ENCODE data around the gene SECISBP2. TPM values are rescaled to one million over a fixed set of nuclear protein-coding genes. Genes with fewer than 3 reads are reported as not detected.
A peak's percentile ranks its signal among the peaks of the same experiment; 100 is the strongest.
"Not testable (repeated sequence)": the region's sequence is repeated elsewhere in the genome, so short reads cannot be mapped to it uniquely, and the experiment has no call there.

The SECISBP2 gene
- polyA plus RNA-seq, 4 donors = 57.3 to 89.8 (median 71.3) TPM

- DNase-seq (ENCODE audit: low read depth in 4 of 4, low spot score in 3 of 4) = no peak
Measured at GRCh38 chr9:89309608-89310474, 8.5 kb upstream of the SECISBP2 start.

DNA sequence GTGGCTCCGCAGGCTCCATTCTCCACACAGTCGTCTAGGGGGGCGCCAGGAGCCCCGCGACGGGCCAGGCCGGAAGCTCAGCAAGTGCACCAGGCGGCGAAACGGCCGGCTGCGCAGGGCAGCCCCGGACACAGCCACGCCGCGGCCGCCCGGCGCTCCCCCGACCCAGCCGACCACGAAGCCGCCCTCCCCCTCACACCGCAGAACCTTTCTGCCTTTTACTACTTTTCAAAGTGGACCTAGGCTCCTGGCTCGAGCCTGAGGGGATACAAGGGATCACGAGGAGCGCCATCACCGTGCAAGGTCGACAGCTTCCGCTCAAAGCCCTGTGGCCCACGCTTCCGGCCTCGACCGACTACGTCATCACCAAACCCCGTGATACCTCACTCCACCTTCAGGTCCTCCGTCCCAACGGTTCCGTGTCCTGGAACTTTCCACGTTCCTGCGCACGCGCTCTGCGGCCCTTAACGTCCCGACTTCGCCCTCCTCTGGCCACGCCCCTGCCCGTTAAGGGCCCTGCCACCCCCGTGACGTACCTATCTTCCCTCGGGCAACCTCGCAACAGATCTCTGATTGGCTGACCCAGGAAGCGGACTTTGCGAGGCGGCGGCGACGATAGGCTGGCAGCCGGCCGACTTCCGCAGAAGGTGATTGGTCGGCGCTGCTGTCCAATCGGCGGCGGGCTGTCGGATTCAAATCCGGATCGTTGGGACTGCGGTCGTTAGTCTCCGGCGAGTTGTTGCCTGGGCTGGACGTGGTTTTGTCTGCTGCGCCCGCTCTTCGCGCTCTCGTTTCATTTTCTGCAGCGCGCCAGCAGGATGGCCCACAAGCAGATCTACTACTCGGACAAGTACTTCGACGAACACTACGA, 7.6 kb upstream of the SECISBP2 start, which contains the start of gene CKS2:
Gene CKS2 (plus strand): TSS at position 721 of the 871 bp plus-strand sequence. CDS start 98 bp downstream, at position 819.
- peak; percentile 100 for DNase-seq (ENCODE audit: low read depth in 4 of 4, low spot score in 3 of 4)

- DNase-seq (ENCODE audit: low read depth in 4 of 4, low spot score in 3 of 4) = no peak
Measured at GRCh38 chr9:89311346-89312221, 6.7 kb upstream of the SECISBP2 start.

DNA sequence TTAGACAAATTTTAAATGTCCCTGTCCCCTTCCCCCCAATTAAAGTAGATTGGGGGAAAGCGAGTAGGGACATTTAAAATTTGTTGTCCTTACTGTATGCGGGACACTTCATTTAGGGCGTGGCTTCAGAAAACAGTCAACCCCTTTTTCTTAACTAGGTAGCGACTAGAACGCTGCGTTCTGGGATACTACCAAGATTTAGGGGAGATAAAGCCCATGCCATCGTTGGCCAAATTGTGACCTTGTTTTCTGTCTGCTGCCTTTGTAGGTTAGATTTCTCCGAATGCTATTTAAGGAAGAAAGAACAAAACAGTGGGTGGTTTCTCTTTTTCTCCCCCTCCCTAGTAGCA, 6.1 kb upstream of the SECISBP2 start:
- DNase-seq (ENCODE audit: low read depth in 4 of 4, low spot score in 3 of 4) = no peak

DNA sequence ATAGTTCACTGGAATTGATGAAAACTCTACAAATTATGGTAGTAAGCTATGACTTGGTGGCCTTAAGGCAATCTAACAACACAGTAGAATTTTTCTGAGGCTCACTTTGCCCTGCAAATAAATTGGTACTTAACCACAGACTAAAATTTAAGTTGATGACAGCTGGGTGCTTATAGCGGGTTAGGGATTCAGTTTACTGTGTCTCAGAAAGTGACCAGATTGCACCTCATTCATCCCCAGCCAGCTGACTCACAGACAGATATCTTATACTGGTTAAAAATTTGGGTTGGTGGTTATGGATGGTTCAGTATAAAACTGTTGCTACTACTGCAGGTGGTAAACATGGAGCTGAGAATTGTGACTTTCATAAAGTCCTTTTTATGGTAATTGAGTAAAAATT, 4.5 kb upstream of the SECISBP2 start:
- no peak for DNase-seq (ENCODE audit: low read depth in 4 of 4, low spot score in 3 of 4)

- no peak for DNase-seq (ENCODE audit: low read depth in 4 of 4, low spot score in 3 of 4)
Measured at GRCh38 chr9:89314955-89315354, 3.3 kb upstream of the SECISBP2 start.

- no peak for DNase-seq (ENCODE audit: low read depth in 4 of 4, low spot score in 3 of 4)
Measured at GRCh38 chr9:89315482-89315881, 2.8 kb upstream of the SECISBP2 start.

DNA sequence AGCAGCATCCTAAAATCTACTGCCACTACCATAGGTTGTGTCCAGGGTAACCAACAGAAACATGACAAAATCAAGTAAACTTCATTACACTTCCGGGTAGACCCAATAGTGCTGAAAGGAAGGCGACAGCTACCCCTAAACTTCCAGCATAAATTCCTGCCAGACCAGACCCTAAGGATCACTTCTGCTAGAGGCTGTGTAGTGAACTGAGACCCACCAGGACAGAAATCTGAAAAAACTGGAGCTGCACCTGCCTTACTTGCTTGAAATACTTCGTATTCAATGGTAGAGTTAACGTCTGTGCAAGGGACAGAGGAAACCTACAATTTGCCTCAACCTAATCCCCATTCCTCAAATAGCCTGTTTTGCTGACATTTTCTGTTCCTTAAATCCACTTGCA, 1.0 kb upstream of the SECISBP2 start:
- no peak for DNase-seq (ENCODE audit: low read depth in 4 of 4, low spot score in 3 of 4)

- DNase-seq (ENCODE audit: low read depth in 4 of 4, low spot score in 3 of 4) = no peak
Measured at GRCh38 chr9:89319015-89319905, 960 bp downstream of the SECISBP2 start.

DNA sequence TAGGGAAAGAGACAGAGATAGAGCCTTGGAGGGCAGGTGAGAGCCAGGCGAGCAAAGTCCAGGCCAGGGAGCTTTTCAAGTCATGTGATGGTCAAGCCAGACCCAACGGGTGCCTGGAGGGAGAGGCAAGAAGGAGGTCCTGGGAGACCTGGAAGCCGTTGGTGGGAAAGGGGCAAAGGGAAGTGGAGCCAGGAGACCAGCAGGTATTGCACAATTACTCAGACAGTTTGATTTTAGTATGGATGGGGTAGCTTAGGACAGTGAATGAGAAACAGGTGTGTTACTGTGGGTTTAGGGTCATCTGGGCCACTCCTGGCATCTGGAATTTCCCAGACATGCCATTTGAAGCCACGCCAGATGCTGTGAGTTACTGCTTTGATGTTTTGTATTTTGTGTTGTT, 5.1 kb downstream of the SECISBP2 start:
- no peak for DNase-seq (ENCODE audit: low read depth in 4 of 4, low spot score in 3 of 4)

DNA sequence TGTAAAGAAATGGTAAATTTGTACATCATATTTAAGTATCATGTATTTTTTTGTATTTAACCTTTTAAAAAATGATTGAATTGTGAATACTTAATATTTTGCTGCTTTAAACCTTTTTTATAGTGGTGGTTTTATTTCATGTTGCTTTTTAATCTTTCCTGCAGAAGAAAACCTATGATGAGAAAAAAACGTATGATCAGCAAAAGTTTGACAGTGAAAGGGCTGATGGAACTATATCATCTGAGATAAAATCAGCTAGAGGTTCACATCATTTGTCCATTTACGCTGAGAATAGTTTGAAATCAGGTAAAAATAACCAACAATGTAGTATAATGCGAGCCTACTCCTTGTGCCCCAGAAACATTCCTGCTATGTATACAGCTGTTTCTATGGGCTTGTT, 7.4 kb downstream of the SECISBP2 start:
- no peak for DNase-seq (ENCODE audit: low read depth in 4 of 4, low spot score in 3 of 4)

DNA sequence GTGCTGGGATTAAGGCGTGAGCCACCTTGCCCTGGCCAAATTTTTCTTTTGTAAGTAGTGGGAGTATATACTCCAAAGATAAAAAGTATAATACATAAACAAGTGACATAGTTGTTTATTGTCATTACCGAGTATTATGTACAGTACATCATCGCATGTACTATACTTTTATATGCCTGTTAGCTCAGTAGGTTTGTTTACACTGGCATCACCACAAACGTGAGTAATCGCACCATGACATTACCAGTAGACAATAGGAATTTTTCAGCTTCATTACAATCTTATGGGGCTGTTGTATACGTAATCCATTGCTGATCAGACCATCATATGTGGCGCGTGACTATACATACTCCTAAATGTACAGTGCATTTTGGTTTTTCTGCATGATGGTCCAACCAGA, 9.8 kb downstream of the SECISBP2 start:
- no peak for DNase-seq (ENCODE audit: low read depth in 4 of 4, low spot score in 3 of 4)

DNA sequence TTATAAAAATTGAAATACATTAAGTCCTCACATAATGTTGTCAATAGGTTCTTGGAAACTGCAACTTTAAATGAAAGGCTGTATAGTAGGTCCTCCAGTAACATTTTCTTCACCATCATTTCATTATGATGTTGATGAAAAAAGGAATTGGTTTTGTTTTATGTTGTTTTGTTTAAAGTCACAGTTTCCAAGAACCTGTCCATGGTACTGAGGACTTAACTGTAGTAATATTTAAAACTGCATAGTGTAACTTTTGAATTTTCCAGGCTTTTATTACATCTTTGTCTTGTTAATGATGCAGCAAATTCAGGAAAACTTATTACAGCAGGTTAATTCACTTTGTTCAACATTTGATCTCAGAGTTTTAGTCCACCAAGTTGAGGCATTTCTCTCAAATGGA, 11.6 kb downstream of the SECISBP2 start:
- DNase-seq (ENCODE audit: low read depth in 4 of 4, low spot score in 3 of 4) = no peak

GRCh38 chr9:89330513-89330912, 12.2 kb downstream of the SECISBP2 start:
- DNase-seq (ENCODE audit: low read depth in 4 of 4, low spot score in 3 of 4) = no peak

- DNase-seq (ENCODE audit: low read depth in 4 of 4, low spot score in 3 of 4) = no peak
Measured at GRCh38 chr9:89339807-89340206, 21.5 kb downstream of the SECISBP2 start.

- no peak for DNase-seq (ENCODE audit: low read depth in 4 of 4, low spot score in 3 of 4)
Measured at GRCh38 chr9:89340332-89340731, 22.0 kb downstream of the SECISBP2 start.

- no peak for DNase-seq (ENCODE audit: low read depth in 4 of 4, low spot score in 3 of 4)
Measured at GRCh38 chr9:89342213-89342612, 23.9 kb downstream of the SECISBP2 start.

DNA sequence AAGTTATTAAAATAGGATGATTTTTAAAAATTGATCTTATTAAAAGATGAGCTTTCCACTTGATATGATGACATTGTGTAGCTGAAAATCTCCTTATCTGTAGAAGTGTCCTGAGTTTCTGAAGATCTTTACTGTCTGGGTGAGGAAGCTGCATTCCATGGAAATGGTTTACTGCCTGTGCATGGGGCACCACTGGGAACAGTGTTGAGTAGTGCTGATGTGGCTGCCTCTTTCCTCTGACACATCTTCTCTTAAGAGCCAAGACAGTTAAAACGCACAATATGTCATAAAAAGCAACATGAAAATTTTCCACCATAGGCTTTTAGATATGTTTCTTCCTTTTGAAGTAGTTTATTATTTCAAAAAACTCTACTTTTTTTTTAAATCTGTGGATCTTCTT, 24.6 kb downstream of the SECISBP2 start:
- no peak for DNase-seq (ENCODE audit: low read depth in 4 of 4, low spot score in 3 of 4)

DNA sequence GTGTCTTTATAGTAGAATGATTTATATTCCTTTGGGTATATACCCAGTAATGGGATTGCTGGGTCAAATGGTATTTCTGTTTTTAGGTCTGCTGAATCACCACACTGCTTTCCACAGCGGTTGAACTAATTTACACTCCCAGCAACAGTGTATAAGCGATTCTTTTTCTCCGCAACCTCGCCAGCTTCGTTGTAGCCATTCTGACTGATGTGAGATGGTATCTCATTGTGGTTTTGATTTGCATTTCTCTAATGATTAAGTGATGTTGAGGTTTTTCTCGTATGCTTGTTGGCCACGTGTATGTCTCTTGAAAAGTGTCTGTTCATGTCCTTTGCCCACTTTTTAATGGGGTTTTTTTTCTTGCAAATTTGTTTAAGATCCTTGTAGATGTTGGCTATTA, 25.5 kb downstream of the SECISBP2 start:
- not testable (repeated sequence) for DNase-seq (ENCODE audit: low read depth in 4 of 4, low spot score in 3 of 4)

GRCh38 chr9:89345476-89345875, 27.2 kb downstream of the SECISBP2 start:
- DNase-seq (ENCODE audit: low read depth in 4 of 4, low spot score in 3 of 4) = no peak

Measured in left renal pelvis (tissue), 4 donors.